ENCODE results near the gene DDT.
"Not testable (repeated sequence)": the region's sequence is repeated elsewhere in the genome, so short reads cannot be mapped to it uniquely, and the experiment has no call there.

Gene DDT

GRCh38 chr22:23974345-23974744, at the start of gene DDT:
Gene DDT (minus strand): TSS chr22:23974441. CDS start chr22:23974414, 27 bp downstream.
- not testable (repeated sequence) for DNase-seq

GRCh38 chr22:24023204-24023789, 49.1 kb upstream of the DDT start:
- no peak for DNase-seq

- no peak for DNase-seq
These were observed 47.1 kb upstream of the DDT start for GRCh38 chr22:24021304-24021703.

DNA sequence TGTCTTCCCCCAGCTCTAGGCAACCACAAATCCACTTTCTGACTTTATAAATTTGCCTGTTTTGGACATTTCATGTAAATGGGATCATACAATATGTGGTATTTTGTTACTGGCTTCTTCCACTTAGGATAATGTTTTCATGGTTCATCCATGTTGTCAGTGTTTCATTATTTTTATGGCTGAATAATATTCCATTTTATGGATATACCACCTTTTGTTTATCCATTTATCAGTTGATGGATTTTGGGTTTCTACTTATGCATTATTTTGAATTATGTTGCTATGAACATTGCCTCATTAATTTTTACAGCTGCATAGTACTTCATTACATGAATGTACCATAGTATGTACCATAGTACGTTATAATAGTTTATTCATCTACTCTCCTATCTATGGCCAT, 41.9 kb upstream of the DDT start:
- no peak for DNase-seq

DNA sequence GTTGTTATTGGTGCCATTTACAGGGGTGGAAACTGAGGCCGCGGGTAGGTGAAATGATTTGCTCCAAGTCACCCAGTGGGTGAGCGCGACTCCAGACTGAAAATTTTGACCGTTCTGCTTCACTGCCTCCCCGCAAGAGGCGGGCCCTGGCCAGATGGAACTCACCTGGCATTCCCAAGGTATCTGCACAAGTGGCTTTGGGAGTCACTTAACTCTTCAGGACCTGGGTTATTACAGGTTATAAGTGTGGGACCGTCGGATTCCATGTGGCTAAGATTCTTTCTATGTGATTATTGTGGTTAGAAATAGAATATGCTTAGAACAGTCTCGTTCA, 37.5 kb upstream of the DDT start:
- no peak for DNase-seq

DNA sequence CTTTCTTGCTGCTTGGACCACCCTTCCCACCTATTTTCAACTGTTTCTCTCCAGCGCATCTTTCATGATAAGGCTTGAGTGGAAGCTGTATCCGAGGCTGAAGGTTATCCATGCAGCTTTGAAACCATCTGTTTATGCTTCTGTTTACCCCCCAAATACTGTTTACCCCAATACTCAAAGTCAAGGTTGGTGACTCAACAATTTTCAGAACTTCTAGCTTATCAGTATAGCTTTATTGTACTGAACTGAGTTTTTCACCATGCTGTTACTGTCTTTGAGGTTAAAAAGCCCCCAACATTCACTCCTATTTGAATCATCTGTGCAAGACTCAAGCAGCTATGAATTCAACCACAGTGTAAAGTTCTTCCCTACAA, 35.8 kb upstream of the DDT start:
- DNase-seq = no peak

- no peak for DNase-seq
These were observed 35.2 kb upstream of the DDT start for GRCh38 chr22:24009227-24010017.

DNA sequence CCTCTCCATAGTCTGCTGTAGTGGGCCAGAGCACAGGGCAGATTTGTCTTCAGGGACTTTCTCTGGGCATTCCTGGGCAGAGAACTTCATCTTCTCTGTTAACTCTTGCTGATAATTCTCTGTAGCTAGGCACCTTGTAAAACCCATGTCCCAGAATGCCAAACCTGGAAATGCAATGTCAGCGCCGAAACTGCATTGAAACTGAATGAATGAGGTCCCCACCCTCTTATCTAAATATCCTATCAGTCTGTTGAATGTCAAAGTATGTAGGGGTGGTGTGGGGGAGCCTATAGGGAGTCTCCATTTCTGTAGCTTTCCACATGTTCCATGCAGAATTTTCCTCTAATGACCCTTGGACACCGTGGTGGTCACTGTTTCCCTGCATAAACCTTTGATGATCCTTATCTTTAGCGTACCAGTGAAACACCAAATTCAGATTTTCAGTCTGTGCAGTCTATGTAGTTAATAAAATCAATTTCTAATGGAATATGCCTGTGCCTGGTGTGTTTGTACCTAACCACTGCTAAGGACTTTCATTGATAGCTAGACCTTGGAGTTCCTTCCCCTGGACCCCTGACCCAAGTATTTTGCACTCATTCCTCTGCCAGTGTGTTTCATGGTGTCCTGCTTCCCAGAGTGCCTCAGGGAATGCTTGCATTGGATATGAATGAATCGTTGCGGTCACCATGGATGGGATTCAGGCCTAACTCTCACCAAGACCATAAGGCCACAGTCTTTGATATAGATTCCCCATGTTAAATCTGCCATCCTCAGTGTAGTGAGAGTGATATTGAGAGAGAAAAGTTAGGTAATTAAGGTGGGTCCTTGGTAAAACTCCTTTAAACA, 34.4 kb upstream of the DDT start:
- DNase-seq = no peak

GRCh38 chr22:24008022-24008283, 33.7 kb upstream of the DDT start:
- DNase-seq = no peak

DNA sequence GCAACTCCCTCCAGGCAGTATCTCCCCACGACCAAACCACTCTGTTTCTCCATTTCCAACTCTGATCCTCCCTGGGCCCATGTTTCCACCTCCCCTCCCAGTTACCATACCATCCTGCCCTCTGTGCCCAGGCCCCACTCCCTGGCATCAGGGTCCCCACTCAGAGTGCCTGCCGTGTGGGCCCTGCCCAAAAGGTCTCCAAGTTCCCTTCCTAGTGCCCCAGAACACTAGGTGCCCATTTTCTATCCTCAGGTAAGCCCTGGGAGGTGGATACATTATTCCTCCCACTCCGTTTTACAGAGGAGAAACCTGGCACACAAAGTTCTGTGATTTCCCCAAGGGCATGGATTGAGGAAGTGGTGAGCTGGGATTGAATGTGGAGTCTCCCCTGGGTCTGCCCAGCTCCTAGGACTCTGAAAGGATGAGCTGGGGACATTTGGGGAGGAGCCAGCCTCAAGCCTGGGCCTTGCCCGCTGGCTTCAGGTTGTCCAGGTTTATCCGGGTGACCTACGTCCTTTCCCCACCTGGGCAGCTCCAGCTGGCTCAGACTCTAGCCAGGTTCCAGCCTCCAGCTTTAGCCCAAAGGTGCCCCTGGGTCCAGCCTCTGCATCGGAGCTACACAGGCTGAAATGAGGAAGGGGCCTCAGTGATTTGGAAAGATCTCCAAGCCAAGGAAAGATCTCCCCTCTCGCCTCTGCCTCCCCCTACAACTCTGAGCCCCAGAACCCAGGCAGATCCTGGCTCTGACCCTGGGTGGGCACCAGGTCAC, 33.2 kb upstream of the DDT start:
- no peak for DNase-seq

DNA sequence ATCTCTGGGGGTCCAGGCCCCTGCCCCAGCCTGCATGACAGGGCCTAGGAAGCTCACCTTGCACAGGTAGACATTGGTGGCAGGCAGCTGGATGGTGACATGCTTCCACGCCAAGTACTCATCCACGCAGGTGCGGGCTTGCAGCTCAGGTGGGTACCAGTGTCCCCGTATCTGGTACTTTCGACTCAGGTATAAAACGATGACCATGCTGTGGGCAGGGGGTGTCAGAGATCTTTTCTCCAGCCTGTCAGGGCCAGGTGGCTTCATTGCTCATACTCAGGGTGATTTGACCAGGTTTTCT, 32.6 kb upstream of the DDT start:
- DNase-seq = no peak

GRCh38 chr22:24006207-24006913, 32.1 kb upstream of the DDT start:
- no peak for DNase-seq

- no peak for DNase-seq
These were observed 31.0 kb upstream of the DDT start, which contains the start of gene GSTT4 for GRCh38 chr22:24005201-24005600. Gene GSTT4 (minus strand): TSS chr22:24005453. CDS start chr22:24005356, 97 bp downstream.

GRCh38 chr22:24003887-24004286, 29.6 kb upstream of the DDT start:
- no peak for DNase-seq

- no peak for DNase-seq
These were observed 28.6 kb upstream of the DDT start for GRCh38 chr22:24002851-24003250.

GRCh38 chr22:24002272-24002671, 28.0 kb upstream of the DDT start:
- DNase-seq = no peak

- no peak for DNase-seq
These were observed 27.1 kb upstream of the DDT start for GRCh38 chr22:24001314-24001713.

- DNase-seq = not testable (repeated sequence)
These were observed 25.5 kb upstream of the DDT start for GRCh38 chr22:23999779-24000178.

- DNase-seq = no peak
These were observed 22.9 kb upstream of the DDT start for GRCh38 chr22:23997092-23997491.

- DNase-seq = not testable (repeated sequence)
These were observed 19.4 kb upstream of the DDT start for GRCh38 chr22:23993581-23994177.

DNA sequence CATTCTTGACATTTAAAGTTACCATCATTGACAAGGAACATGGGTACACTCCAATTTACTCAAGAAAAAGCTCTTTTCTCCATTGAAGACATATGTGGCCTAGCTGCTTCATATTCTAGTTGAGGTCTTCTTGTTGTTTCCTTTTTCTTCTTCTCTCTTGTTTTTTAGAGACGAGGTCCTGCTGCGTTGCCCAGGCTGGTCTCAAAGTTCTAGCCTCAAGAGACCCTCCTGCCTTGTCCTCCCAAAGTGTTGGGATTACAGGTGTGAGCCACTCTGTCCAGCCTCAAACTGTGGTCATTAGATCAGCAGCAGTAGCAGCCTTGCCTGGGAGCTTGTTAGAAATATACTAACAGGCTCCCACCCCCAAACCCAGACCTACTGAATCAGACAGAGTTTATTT, 18.8 kb upstream of the DDT start:
- not testable (repeated sequence) for DNase-seq

GRCh38 chr22:23989583-23990244, 15.5 kb upstream of the DDT start:
- DNase-seq = not testable (repeated sequence)

All from 8988T (cell line).